Measurements from ENCODE around the gene GRK5. TPM values are rescaled to one million over a fixed set of nuclear protein-coding genes. Genes with fewer than 3 reads are reported as not detected.

The GRK5 gene
- total RNA-seq, 1 experiment from 2014 or later = 4.8 TPM

DNA sequence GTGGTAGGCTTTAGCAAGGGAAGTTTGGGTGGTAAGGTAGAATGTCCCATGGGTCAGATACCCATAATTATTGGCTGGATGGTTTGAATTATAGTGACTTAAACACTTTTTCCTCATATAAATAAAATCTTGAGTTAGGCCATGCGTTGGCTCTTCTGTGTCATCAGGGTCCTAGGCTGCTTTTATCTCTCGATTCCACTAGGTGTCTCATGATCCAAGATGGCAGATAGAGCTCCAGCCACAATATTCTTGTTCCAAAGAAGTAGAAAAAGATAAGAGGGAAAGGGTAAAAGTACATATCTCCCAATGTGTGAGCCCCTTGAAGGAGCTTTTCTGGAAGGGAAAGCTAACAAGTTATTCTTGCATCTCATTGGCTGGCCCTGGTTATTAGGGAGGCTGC lies 144.7 kb downstream of the GRK5 start:
- Histone ChIP-seq H3K4me2 (no peak overlapping the region), H3K4me3 (no peak overlapping the region), H3K36me3 (ENCODE audit: low read depth) (no peaks in the 10 kb centered on the region), H3K9me2 (ENCODE audit: insufficient read depth) (no peaks in the 10 kb centered on the region), H2AFZ (no peak overlapping the region), H3K9me3 (ENCODE audit: insufficient read depth, low read depth) (no peaks in the 10 kb centered on the region; the same call in 1 of the 2 replicates), H4K20me1 (ENCODE audit: insufficient read depth) (no peaks in the 10 kb centered on the region), H3K27ac (no peak overlapping the region), H3K79me2 (ENCODE audit: low read depth) (no peaks in the 10 kb centered on the region), H3K4me1 (replicated peaks; ENCODE audit: insufficient read depth) (no peaks in the 10 kb centered on the region), H3K27me3 (ENCODE audit: insufficient read depth, low read depth) (no peaks in the 10 kb centered on the region), H3F3A (ENCODE audit: insufficient read depth, low read depth) (no peaks in the 10 kb centered on the region)
- intact Hi-C loops (cut with micrococcal nuclease; ENCODE audit: unreplicated experiment) = no loop called here
- DNase-seq = no peak
- ChIA-PET POLR2A (ENCODE audit: unreplicated experiment) (no interaction called here), CTCF (no interaction called here)
- TF ChIP-seq, protein P1, sequence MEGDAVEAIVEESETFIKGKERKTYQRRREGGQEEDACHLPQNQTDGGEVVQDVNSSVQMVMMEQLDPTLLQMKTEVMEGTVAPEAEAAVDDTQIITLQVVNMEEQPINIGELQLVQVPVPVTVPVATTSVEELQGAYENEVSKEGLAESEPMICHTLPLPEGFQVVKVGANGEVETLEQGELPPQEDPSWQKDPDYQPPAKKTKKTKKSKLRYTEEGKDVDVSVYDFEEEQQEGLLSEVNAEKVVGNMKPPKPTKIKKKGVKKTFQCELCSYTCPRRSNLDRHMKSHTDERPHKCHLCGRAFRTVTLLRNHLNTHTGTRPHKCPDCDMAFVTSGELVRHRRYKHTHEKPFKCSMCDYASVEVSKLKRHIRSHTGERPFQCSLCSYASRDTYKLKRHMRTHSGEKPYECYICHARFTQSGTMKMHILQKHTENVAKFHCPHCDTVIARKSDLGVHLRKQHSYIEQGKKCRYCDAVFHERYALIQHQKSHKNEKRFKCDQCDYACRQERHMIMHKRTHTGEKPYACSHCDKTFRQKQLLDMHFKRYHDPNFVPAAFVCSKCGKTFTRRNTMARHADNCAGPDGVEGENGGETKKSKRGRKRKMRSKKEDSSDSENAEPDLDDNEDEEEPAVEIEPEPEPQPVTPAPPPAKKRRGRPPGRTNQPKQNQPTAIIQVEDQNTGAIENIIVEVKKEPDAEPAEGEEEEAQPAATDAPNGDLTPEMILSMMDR (conservative IDR thresholded peaks at IDR 0.05) = no peak
- TF ChIP-seq EZH2 (IDR thresholded peaks at IDR 0.05; ENCODE audit: low read depth) = no peak
- no TSS peak for BruUV-seq (replicated peaks)

DNA sequence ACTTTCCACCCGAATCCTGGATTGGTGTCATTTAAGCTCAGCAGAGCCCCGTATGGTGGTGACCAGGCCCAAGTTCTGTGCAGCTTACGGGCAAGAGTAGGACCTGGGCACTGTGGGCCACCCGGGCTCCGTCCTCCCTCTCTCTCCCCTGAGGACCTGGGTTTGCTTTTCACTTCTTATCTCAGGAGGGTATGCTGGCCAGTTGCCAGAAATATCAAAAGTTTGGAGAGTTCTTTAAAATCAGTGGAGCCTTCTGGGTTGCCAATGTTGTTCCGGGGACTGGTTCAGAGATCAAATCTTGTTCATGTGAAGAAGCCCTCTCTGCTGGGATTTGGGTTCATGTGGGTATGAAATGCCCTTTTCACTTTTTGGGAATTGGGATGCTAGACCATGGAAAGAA lies 145.4 kb downstream of the GRK5 start:
- Histone ChIP-seq H3K36me3 (ENCODE audit: low read depth) (no peaks in the 10 kb centered on the region), H3K9me2 (ENCODE audit: insufficient read depth) (no peaks in the 10 kb centered on the region), H3F3A (ENCODE audit: insufficient read depth, low read depth) (no peaks in the 10 kb centered on the region), H2AFZ (no peak overlapping the region), H3K27me3 (ENCODE audit: insufficient read depth, low read depth) (no peaks in the 10 kb centered on the region), H3K4me2 (no peak overlapping the region), H3K79me2 (ENCODE audit: low read depth) (no peaks in the 10 kb centered on the region), H3K27ac (no peak overlapping the region), H3K4me3 (no peak overlapping the region), H3K4me1 (replicated peaks; ENCODE audit: insufficient read depth) (no peaks in the 10 kb centered on the region), H4K20me1 (ENCODE audit: insufficient read depth) (no peaks in the 10 kb centered on the region), H3K9me3 (ENCODE audit: insufficient read depth, low read depth) (no peaks in the 10 kb centered on the region; the same call in 1 of the 2 replicates)
- TF ChIP-seq, protein P1 (conservative IDR thresholded peaks at IDR 0.05) = no peak
- no peak for TF ChIP-seq EZH2 (IDR thresholded peaks at IDR 0.05; ENCODE audit: low read depth)
- ChIA-PET CTCF (no interaction called here), POLR2A (ENCODE audit: unreplicated experiment) (no interaction called here)
- DNase-seq = no peak
- intact Hi-C loops (cut with micrococcal nuclease; ENCODE audit: unreplicated experiment) = no loop called here
- BruUV-seq (replicated peaks) = no TSS peak

DNA sequence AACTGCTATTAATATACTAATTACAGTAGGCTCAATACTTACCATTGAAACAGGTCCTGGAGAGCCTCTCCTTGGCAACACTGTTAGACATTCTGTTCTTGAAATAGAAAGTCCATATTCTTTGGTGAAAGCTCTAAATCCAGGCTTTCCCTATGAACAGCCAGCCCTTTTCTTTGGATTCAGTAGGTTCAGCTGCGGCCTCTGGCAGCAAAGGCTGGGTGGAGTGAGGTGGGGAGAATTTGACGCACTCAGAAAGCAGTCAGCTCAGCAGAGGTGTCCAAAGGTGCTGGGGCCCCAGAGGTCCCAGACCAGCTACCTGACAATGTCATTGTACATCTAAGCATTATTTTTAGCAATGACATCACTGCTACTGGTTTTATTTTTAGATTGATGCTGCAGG lies 146.1 kb downstream of the GRK5 start:
- no peak for TF ChIP-seq EZH2 (IDR thresholded peaks at IDR 0.05; ENCODE audit: low read depth)
- TF ChIP-seq, protein P1 (conservative IDR thresholded peaks at IDR 0.05) = no peak
- intact Hi-C loops (cut with micrococcal nuclease; ENCODE audit: unreplicated experiment) = no loop called here
- Histone ChIP-seq H3K9me2 (ENCODE audit: insufficient read depth) (no peaks in the 10 kb centered on the region), H2AFZ (no peak overlapping the region), H3K27me3 (ENCODE audit: insufficient read depth, low read depth) (no peaks in the 10 kb centered on the region), H3K4me1 (replicated peaks; ENCODE audit: insufficient read depth) (no peaks in the 10 kb centered on the region), H3K4me3 (no peak overlapping the region), H3K9me3 (ENCODE audit: insufficient read depth, low read depth) (no peaks in the 10 kb centered on the region; the same call in 1 of the 2 replicates), H3K27ac (no peak overlapping the region), H3K36me3 (ENCODE audit: low read depth) (no peaks in the 10 kb centered on the region), H3F3A (ENCODE audit: insufficient read depth, low read depth) (no peaks in the 10 kb centered on the region), H4K20me1 (ENCODE audit: insufficient read depth) (no peaks in the 10 kb centered on the region), H3K79me2 (ENCODE audit: low read depth) (no peaks in the 10 kb centered on the region), H3K4me2 (no peak overlapping the region)
- no TSS peak for BruUV-seq (replicated peaks)
- POLR2A ChIA-PET (ENCODE audit: unreplicated experiment) = no interaction called here
- CTCF ChIA-PET = no interaction called here
- DNase-seq = no peak

Data from PC-9 (cell line).